GM18858 (cell line): ENCODE results near the gene MUC2.

ENCODE experiments used
- ATAC-seq: cut with Tn5 transposase; IDR thresholded peaks from one replicate; pipeline ENCODE4 v1.9.1; 2021; ENCODE audit not compliant: unreplicated experiment

Gene MUC2

GRCh38 chr11:1036303-1036923 lies 38.3 kb upstream of the MUC2 start, which contains the start of gene MUC6:
Gene MUC6 (minus strand): TSS chr11:1036718. CDS start chr11:1036655, 63 bp downstream.
- no peak for ATAC-seq

DNA sequence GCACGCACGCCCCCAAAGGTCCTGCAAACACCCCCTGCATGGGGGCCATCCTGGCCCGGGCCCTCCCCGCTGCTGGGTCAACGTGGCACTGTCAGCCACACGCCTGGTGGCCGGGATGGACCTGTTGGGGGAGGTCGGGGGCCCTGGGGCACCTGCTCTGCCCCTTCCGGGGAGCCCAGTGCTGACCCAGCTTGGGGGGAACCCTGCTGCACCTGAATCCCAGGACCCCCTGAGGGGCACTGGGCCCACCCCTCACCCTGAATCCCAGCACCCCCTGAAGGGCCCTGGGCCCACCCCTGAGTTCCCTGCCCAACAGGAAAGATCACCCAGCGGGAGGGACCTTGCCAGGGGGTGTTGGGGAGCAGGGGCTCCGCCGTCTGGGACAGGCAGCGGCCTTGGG lies 37.7 kb upstream of the MUC2 start:
- ATAC-seq: no peak

DNA sequence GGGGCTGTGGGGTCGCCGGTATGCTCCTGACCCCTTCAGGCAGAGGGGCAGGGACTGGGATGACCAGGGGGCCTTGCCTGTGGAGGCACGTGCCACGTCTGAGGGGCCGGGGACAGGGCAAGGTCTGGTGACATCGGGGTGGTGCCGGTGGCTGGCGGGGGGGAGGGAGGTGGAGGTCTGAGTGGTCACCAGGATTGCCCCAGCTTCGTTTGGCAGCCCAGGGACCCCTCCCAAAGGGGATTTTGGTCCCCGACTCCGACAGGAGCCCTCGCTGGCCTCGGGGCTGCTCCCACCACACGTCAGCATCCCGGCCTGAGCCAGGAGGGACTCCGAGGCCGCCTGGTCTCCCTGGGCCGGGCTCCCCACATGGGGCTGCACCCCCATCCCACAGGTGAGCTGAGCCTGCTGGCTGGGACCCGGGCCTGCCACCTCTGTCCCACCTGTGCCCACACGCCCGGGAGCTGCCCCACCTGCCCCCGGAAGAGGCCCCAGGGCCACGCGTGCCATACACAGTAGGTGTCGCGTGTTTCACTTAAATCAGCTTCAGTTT lies 37.1 kb upstream of the MUC2 start:
- no peak for ATAC-seq

GRCh38 chr11:1038361-1038760 lies 36.3 kb upstream of the MUC2 start:
- ATAC-seq: no peak

GRCh38 chr11:1038921-1039320 lies 35.8 kb upstream of the MUC2 start:
- no peak for ATAC-seq

DNA sequence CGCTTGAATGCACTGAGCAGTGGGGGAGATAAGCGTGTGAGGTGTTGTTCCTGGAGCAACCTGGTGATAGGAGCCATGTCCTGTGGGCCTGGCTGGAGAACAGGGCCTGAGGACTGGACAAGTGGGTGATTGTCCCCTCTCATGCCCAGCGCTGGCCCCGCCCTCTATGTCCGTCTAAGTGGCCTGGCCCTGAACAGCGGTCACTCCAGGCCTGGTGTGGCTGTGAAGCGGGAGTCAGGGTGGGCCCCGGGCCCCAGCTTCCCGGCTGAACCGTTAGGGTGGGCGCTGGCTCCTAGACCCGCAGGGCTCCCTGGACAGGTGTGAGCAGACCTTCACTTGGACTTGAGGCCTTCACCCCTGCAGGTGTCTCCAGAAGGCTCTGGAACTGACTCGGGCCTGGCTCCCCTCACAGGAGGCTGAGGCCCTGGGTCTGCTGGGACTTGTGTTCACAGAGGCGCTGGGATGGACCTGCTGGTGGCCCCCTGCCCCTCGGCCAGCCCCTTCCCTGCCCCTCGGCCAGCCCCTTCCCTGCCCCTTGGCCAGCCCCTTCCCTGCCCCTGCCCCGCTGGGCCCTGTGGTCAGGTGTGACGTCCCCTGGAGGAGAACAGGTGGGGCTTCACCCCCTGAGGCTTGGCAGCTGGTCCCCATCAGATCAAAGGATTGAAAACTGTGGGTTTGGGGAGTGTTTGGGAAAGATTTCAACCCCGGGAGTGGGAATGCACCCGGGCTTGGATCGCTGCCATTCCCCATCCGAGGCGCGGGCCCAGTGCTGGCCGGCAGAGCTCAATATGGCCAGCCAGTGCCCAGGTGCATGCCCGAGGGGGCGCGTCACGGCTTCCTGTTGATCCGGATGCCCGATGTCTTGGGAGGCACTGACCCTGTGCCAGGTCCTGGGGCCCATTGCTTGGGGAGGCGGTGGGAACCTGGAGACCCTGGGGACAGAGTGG lies 34.9 kb upstream of the MUC2 start:
- ATAC-seq: no peak

GRCh38 chr11:1040428-1041148 lies 34.1 kb upstream of the MUC2 start:
- no peak for ATAC-seq

DNA sequence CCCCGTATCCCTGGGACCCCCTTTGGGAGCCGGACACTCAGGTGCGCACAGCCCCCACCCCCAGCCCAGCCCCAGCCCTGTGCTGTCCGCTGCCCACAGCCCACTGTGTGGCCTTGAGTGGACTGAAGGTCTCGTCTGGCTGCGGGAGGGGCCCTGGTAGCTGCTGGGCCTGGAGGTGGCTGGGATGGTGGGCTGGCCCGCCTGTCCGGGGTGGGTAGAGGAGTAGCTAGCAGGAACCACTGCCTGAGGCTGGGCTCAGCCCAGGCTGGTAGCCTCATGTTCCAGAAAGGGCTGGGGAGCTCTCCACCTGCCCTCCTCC lies 33.6 kb upstream of the MUC2 start:
- ATAC-seq: no peak

- ATAC-seq: no peak
These were observed 33.2 kb upstream of the MUC2 start for GRCh38 chr11:1041471-1041870.

DNA sequence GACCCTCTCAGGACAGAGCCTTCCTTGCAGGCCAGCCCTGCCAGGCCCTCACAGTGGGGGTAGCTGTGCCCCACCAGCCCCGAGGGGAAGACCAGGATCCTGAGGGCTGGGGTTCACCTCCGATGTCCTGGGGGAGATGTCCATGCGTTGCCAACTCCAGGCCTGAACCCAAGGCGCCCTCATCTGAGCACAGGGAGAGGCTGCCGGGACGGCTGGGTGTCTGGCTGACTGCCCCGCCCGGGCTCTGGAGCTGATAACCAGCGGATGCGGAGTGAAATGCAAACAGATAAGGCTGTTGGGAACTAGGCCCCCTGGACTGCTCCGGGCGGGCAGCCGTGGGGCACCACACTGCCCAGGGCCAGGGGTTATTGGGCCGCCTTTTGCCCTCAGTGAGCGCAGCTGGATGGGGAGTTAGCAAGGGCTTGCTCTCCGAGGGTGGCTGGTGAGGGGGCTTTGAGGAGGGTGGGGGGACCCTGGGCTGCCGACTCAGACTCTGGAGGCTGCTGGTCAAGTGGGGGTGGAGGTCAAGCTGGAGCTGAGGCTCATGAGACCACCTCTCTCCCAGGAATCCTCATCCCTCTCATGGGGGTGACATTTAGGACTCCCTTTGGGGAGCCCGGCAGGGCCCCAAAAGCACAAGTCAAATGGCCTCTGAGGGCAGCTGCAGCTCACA lies 32.6 kb upstream of the MUC2 start:
- no peak for ATAC-seq

GRCh38 chr11:1042626-1043562 lies 31.8 kb upstream of the MUC2 start:
- no peak for ATAC-seq

DNA sequence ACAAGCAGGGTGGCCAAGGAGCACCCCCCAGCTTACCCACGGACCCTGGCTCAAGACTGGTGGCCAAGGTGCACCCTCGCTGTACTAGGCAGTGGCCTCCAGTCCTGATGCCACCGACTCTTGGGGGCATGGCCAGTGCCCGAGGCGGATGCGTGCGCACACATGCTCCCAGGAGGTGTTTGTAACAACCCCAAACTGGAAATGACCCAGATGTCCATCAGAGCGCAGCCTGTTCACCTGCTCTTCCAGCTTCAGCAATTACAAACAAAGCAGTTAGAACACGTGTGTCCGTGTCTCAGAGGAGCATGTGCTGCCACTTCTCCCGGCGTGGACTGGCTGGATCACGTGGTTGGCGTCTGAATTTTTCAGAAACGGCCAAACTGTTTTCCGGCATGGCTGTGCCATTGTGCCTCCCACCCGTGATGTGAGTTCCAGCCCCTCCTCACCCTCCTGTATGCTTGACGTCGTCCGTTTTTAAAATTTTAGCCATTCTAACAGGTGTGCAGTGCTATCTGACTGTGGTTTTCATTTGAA lies 31.0 kb upstream of the MUC2 start:
- no peak for ATAC-seq

DNA sequence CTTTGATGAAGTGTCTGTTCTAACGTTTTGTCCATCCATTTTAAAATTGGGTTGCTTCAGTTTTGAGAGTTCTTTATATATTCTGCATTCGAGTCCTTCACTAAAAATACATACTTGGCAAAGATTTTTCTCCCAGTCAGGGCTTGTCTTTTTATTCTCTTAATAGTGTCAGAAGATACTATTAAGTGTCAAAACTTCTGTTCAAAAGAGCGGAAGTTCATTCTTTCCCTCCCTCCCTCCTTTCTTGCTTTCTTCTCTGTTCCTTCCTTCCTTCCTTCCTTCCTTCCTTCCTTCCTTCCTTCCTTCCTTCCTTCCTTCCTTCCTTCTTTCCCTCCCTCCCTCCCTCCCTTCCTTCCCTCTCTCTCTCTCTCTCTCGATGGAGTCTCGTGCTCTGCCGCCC lies 30.5 kb upstream of the MUC2 start:
- no peak for ATAC-seq

DNA sequence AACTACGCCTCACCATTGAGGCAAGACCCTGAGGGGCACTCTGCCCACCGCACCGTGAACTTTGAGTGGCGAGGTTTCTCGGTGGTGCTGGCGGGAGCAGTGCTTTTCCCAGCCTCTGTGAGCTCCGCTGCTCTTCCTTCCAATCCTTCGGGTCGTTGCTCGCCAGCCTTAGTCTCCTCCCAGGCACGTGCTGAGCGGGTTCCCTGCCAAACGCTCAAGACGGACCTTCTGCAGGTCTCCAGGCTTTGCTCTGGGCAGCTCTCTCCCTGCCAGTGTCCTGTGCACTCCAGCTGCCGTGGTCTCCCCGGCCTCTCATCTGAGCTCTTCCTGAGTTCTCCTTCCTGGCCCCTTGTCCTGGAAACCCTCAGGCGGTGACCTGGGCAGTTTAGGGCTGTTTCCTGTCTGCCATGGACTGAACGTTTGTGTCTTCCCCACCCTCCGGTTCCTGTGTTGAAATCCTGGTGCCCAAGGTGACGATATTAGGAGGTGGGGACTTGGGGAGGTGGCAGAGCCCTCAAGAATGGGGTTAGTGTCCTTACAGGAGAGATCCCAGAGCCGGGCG lies 27.0 kb upstream of the MUC2 start:
- ATAC-seq: no peak

DNA sequence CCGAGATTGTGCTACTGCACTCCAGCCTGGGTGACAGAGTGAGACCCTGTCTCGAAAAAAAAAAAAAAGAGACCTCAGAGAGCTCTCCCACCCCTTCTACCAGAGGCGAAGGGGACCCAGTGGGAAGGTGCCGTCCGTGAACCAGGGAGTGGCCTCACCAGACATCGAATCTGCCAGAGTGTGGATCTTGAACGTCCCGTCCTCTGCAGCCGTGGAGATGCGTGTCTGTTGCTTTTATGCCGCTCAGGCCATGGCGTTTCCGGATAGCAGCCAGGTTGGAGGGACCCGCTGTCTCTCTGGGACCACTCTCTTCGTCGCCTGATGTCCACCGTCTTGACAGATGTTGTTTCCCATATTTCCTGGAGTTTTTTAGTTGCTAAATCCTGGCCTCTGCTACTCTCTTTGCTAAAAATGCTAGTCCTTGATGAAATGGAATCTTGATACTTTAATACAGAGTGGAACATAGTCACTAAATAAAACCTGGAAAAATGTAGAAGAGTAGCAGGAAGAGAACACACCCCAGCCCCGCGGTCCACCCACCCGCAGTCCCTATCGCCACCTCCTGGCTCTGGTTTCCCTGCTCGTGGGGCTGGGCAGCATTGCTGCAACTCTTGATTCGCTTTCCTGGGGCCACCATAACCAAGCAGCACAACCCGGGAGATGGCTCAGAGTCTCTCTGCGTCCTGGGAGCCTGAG lies 26.2 kb upstream of the MUC2 start:
- no peak for ATAC-seq

GRCh38 chr11:1049071-1049405 lies 25.6 kb upstream of the MUC2 start:
- ATAC-seq: no peak

- no peak for ATAC-seq
These were observed 25.2 kb upstream of the MUC2 start for GRCh38 chr11:1049431-1049891.

GRCh38 chr11:1049911-1050580 lies 24.6 kb upstream of the MUC2 start:
- no peak for ATAC-seq
